ENCODE data around the gene EIPR1.

Gene EIPR1

GRCh38 chr2:3277748-3278520, 99.7 kb downstream of the EIPR1 start:
- in situ Hi-C loops (cut with HindIII; ENCODE audit: low sequenced_read_pairs), result no loop called here

GRCh38 chr2:3277050-3277747, 100.4 kb downstream of the EIPR1 start:
- in situ Hi-C loops (cut with HindIII; ENCODE audit: low sequenced_read_pairs), result no loop called here

- in situ Hi-C loops (cut with HindIII; ENCODE audit: low sequenced_read_pairs), result no loop called here
Observed at GRCh38 chr2:3272761-3273160, 104.9 kb downstream of the EIPR1 start.

- in situ Hi-C loops (cut with HindIII; ENCODE audit: low sequenced_read_pairs), result no loop called here
Observed at GRCh38 chr2:3270095-3270478, 107.5 kb downstream of the EIPR1 start.

- in situ Hi-C loops (cut with HindIII; ENCODE audit: low sequenced_read_pairs), result no loop called here
Observed at GRCh38 chr2:3269425-3270094, 108.1 kb downstream of the EIPR1 start.

GRCh38 chr2:3268705-3269029, 109.0 kb downstream of the EIPR1 start:
- in situ Hi-C loops (cut with HindIII; ENCODE audit: low sequenced_read_pairs), result no loop called here

GRCh38 chr2:3267869-3268704, 109.5 kb downstream of the EIPR1 start:
- in situ Hi-C loops (cut with HindIII; ENCODE audit: low sequenced_read_pairs), result no loop called here

GRCh38 chr2:3266925-3267867, 110.4 kb downstream of the EIPR1 start:
- in situ Hi-C loops (cut with HindIII; ENCODE audit: low sequenced_read_pairs), result no loop called here

GRCh38 chr2:3265981-3266924, 111.4 kb downstream of the EIPR1 start:
- in situ Hi-C loops (cut with HindIII; ENCODE audit: low sequenced_read_pairs), result no loop called here

GRCh38 chr2:3265471-3265870, 112.1 kb downstream of the EIPR1 start:
- in situ Hi-C loops (cut with HindIII; ENCODE audit: low sequenced_read_pairs), result no loop called here

- in situ Hi-C loops (cut with HindIII; ENCODE audit: low sequenced_read_pairs), result no loop called here
Observed at GRCh38 chr2:3264010-3264744, 113.4 kb downstream of the EIPR1 start.

- in situ Hi-C loops (cut with HindIII; ENCODE audit: low sequenced_read_pairs), result no loop called here
Observed at GRCh38 chr2:3263487-3263886, 114.1 kb downstream of the EIPR1 start.

- in situ Hi-C loops (cut with HindIII; ENCODE audit: low sequenced_read_pairs), result no loop called here
Observed at GRCh38 chr2:3262437-3263388, 114.9 kb downstream of the EIPR1 start.

- in situ Hi-C loops (cut with HindIII; ENCODE audit: low sequenced_read_pairs), result no loop called here
Observed at GRCh38 chr2:3261511-3261910, 116.1 kb downstream of the EIPR1 start.

- in situ Hi-C loops (cut with HindIII; ENCODE audit: low sequenced_read_pairs), result no loop called here
Observed at GRCh38 chr2:3260959-3261358, 116.7 kb downstream of the EIPR1 start.

GRCh38 chr2:3257826-3258225, 119.8 kb downstream of the EIPR1 start:
- in situ Hi-C loops (cut with HindIII; ENCODE audit: low sequenced_read_pairs), result no loop called here

GRCh38 chr2:3257166-3257565, 120.5 kb downstream of the EIPR1 start:
- in situ Hi-C loops (cut with HindIII; ENCODE audit: low sequenced_read_pairs), result no loop called here

All from DLD1 (cell line).